ENCODE data around the gene MRNIP. TPM values are rescaled to one million over a fixed set of nuclear protein-coding genes. Genes with fewer than 3 reads are reported as not detected.

The MRNIP gene
- total RNA-seq, 1 experiment from 2014 or later, result 36.2 TPM

DNA sequence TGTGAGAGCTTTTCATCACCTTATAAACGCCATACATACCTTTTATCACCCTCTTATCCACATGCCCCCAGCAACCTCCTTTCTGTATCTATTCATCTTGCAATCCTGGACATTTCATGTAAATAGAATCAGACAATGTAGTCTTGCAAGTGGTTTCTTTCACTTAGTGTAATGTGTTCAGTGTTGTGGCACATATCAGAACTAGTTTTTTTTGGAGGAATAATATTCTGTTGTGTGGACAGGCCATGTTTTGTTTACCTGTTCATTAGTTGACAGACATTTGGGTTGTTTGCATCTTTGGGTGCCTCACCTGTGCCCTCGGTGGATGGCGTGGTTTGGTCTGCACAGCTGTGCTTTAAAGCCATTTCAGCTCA is 36.6 kb downstream of the MRNIP start:
- Histone ChIP-seq H2AFZ (ENCODE audit: low read depth, low read length, poor library complexity, severe bottlenecking) (no peak overlapping the region), H3K4me2 (ENCODE audit: low read length) (peak overlapping the region; percentile 94), H3K9ac (ENCODE audit: low read length) (peak overlapping the region; percentile 97), H3K27me3 (ENCODE audit: insufficient read depth, low read length) (no peaks in the 10 kb centered on the region), H3K9me2 (ENCODE audit: insufficient read depth) (no peaks in the 10 kb centered on the region), H3K9me3 (ENCODE audit: control insufficient read depth in 1 of 2, insufficient read depth in 1 of 2, low read depth in 1 of 2, low read length in 2 of 2) (no peaks in the 10 kb centered on the region), H4K20me1 (ENCODE audit: insufficient read depth) (peaks cover 12% of the 10 kb centered on the region; the same call in 1 of the 2 replicates), H3K79me2 (ENCODE audit: insufficient read depth, low read length) (peaks cover 58% of the 10 kb centered on the region), H3K36me3 (ENCODE audit: control insufficient read depth in 1 of 2, insufficient read depth in 2 of 2, low read length in 2 of 2) (peaks cover 35 to 52% of the 10 kb centered on the region in 2 experiments; a peak in 3 of 4 replicates), H3K4me1 (ENCODE audit: control insufficient read depth in 1 of 2, insufficient read depth in 2 of 2, low read length in 2 of 2) (peaks cover 35 to 57% of the 10 kb centered on the region in 2 experiments), H3K27ac (ENCODE audit: low read depth, low read length) (peak overlapping the region; percentile 12), H3K4me3 (replicated peaks in 1 of 2; ENCODE audit: low read depth in 1 of 2, low read length in 2 of 2) (peak overlapping the region; percentile 76 to 87)
- no peak for TF ChIP-seq EGR1 (IDR thresholded peaks at IDR 0.05; ENCODE audit: low read depth)
- no peak for TF ChIP-seq FOSL1 (IDR thresholded peaks at IDR 0.05; ENCODE audit: low read depth)
- TF ChIP-seq SIN3A (IDR thresholded peaks at IDR 0.05; ENCODE audit: low read depth), result no peak
- no peak for TF ChIP-seq SRF (IDR thresholded peaks at IDR 0.05; ENCODE audit: low read depth)
- TF ChIP-seq EZH2 (IDR thresholded peaks at IDR 0.05), result no peak
- no peak for TF ChIP-seq CEBPB (IDR thresholded peaks at IDR 0.05; ENCODE audit: low read depth)
- no peak for TF ChIP-seq ATF3 (IDR thresholded peaks at IDR 0.05)
- no peak for TF ChIP-seq ELF1 (IDR thresholded peaks at IDR 0.05; ENCODE audit: borderline replicate concordance, low read depth)
- TF ChIP-seq JUND (IDR thresholded peaks at IDR 0.05), result no peak
- TF ChIP-seq MAX (IDR thresholded peaks at IDR 0.05), result no peak
- no peak for TF ChIP-seq RAD21 (IDR thresholded peaks at IDR 0.05; ENCODE audit: low read depth)
- no peak for TF ChIP-seq YY1 (IDR thresholded peaks at IDR 0.05; ENCODE audit: extremely low read depth, insufficient replicate concordance, low read depth, low read length)
- TF ChIP-seq POLR2A (IDR thresholded peaks at IDR 0.05; ENCODE audit: borderline replicate concordance, extremely low read depth, insufficient read depth, insufficient read length), result no peak
- TF ChIP-seq, protein P1, sequence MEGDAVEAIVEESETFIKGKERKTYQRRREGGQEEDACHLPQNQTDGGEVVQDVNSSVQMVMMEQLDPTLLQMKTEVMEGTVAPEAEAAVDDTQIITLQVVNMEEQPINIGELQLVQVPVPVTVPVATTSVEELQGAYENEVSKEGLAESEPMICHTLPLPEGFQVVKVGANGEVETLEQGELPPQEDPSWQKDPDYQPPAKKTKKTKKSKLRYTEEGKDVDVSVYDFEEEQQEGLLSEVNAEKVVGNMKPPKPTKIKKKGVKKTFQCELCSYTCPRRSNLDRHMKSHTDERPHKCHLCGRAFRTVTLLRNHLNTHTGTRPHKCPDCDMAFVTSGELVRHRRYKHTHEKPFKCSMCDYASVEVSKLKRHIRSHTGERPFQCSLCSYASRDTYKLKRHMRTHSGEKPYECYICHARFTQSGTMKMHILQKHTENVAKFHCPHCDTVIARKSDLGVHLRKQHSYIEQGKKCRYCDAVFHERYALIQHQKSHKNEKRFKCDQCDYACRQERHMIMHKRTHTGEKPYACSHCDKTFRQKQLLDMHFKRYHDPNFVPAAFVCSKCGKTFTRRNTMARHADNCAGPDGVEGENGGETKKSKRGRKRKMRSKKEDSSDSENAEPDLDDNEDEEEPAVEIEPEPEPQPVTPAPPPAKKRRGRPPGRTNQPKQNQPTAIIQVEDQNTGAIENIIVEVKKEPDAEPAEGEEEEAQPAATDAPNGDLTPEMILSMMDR (IDR thresholded peaks at IDR 0.05 in 2 of 3, conservative IDR thresholded peaks at IDR 0.05 in 1 of 3; ENCODE audit: borderline replicate concordance in 1 of 3, insufficient read depth in 1 of 3, low read depth in 2 of 3, low read length in 2 of 3), result no peak
- TF ChIP-seq SP1 (IDR thresholded peaks at IDR 0.05; ENCODE audit: low read depth), result no peak
- TF ChIP-seq TCF7L2 (IDR thresholded peaks at IDR 0.05; ENCODE audit: borderline replicate concordance, extremely low read depth, insufficient read depth, insufficient read length), result no peak
- TF ChIP-seq, protein P2, sequence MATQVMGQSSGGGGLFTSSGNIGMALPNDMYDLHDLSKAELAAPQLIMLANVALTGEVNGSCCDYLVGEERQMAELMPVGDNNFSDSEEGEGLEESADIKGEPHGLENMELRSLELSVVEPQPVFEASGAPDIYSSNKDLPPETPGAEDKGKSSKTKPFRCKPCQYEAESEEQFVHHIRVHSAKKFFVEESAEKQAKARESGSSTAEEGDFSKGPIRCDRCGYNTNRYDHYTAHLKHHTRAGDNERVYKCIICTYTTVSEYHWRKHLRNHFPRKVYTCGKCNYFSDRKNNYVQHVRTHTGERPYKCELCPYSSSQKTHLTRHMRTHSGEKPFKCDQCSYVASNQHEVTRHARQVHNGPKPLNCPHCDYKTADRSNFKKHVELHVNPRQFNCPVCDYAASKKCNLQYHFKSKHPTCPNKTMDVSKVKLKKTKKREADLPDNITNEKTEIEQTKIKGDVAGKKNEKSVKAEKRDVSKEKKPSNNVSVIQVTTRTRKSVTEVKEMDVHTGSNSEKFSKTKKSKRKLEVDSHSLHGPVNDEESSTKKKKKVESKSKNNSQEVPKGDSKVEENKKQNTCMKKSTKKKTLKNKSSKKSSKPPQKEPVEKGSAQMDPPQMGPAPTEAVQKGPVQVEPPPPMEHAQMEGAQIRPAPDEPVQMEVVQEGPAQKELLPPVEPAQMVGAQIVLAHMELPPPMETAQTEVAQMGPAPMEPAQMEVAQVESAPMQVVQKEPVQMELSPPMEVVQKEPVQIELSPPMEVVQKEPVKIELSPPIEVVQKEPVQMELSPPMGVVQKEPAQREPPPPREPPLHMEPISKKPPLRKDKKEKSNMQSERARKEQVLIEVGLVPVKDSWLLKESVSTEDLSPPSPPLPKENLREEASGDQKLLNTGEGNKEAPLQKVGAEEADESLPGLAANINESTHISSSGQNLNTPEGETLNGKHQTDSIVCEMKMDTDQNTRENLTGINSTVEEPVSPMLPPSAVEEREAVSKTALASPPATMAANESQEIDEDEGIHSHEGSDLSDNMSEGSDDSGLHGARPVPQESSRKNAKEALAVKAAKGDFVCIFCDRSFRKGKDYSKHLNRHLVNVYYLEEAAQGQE (IDR thresholded peaks at IDR 0.05; ENCODE audit: low read depth), result no peak
- TF ChIP-seq EZH2phosphoT487 (IDR thresholded peaks at IDR 0.05; ENCODE audit: borderline replicate concordance), result no peak
- TF ChIP-seq ZNF274 (IDR thresholded peaks at IDR 0.05; ENCODE audit: low read depth, low read length), result no peak
- intact Hi-C loops (cut with micrococcal nuclease), result no loop called here
- TSS peak; percentile 68 for BruUV-seq (replicated peaks)
- ChIA-PET CTCF (no interaction called here), POLR2A (interaction anchor here (1.6 kb wide), 1 partner anchor 10 kb away, joined by 5 read pairs; no protein-coding TSS in a partner anchor), RAD21 (ENCODE audit: low non-redundant PET in 1 of 2, low total read pairs in 2 of 2, uncharacterized antibody in 2 of 2, unreplicated experiment in 2 of 2) (no interaction called here)
- no peak for ATAC-seq
- DNase-seq (ENCODE audit: low read depth, low spot score), result no peak
